GM18868 (cell line): ENCODE results near the gene STRN.
"Not testable (repeated sequence)": the region's sequence is repeated elsewhere in the genome, so short reads cannot be mapped to it uniquely, and the experiment has no call there.

ENCODE experiments used
- ATAC-seq: cut with Tn5 transposase; IDR thresholded peaks from one replicate; pipeline ENCODE4 v1.9.1; 2021; ENCODE audit warnings: mild to moderate bottlenecking, moderate library complexity; ENCODE audit not compliant: unreplicated experiment

STRN gene

DNA sequence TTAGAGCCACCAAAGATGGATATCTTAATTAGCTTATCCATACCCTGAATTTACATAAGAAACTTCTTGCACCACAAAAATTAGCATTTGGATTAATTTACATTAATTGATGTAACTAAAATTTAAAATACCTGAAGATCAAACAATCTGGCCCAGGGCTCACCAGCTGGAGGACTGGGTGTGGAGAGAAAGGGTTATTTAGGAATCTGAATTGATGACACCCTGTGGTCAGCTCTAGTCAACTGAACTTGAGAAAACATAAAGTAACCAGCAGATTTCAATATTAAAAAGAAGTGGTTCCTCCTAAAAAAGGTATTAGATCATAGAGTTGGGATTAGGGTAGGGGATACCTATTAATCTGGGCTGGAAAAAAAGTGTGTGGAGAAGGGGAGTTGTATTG, 122.5 kb downstream of the STRN start:
- ATAC-seq = no peak

DNA sequence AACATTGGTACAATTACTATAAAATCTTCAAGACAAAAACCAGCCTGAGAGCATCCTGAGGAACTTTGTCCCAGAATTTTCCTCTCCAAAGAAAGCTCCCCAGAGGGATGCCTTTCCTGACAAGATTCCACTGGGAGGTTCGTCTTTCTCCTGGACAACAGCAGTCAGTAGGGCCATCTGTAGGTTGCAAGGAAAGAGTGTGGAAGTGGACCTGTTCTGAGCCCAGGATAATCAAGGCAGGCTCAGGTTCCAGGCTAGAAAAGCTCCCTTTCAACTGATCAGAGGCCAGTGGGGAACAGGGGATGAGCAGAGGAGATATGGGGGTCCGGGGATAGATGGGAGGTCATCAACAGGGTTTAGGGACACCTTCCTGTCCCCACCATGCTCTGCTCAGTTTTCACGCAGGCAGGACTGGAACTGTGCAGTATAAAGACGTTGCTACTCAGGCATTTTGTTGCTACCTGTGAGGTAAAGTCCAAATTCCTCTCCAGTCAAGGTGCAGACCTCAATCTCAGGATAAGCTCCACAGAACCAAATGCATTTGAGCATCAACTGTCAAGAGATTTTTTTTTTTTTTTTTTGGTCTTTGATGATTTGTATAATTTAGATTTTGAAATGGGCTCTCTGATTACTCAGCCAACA, 126.2 kb downstream of the STRN start:
- no peak for ATAC-seq

DNA sequence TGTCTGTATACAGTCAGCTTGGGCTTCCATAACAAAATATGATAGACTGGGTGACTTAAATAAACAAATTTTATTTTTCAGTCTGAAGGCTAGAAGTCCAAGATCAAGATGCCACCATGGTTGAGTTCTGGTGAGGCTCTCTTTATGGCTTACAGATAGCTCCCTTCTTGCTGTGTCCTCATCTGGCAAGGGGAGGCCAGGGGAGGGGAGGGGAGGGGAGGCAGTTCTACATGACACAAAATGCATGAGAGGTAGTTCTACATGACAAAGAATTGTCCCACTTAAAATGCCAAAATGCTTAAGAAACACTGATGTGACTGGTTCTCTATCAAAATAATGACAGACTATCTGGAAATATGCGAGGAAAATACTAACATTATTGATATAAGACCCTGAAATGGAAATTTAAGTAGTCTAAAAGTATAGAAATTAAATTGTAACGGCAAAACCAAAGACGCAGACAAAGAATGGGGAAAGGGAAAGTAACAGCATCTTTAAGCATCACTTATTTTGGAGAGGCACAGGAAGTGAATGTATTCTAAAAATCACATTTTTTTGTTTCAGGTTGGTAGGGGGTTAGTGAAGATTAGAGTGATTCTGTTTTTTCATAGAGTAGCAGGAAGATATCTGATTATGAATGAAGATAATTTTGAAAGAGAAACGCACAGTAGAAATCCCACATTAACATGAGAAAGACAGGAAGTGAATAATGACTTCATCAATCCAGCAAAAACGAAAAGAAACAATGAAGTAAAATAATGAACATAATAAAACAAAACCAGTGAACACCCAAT, 131.4 kb downstream of the STRN start:
- ATAC-seq = no peak

- no peak for ATAC-seq
These were observed 132.1 kb downstream of the STRN start for GRCh38 chr2:36834203-36834602.

DNA sequence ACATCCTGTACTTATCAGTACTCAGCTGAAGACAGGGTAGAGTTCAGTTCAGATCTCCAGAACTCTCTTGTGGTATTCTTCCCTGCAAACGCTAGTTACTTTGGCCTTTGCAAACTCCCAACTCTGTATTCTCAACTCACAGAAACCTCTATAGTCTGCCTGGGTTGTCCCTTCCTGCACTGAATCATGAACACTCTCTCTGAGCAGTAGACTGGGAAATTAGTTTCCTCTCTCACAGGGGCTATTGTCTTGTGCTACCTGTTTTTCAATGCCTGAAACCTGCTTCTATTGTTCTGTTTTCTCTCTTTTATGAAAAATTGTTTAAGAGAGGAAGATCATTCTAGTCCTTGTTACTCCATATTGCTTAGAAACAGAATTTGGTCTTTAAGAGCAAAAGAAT, 135.2 kb downstream of the STRN start:
- no peak for ATAC-seq

DNA sequence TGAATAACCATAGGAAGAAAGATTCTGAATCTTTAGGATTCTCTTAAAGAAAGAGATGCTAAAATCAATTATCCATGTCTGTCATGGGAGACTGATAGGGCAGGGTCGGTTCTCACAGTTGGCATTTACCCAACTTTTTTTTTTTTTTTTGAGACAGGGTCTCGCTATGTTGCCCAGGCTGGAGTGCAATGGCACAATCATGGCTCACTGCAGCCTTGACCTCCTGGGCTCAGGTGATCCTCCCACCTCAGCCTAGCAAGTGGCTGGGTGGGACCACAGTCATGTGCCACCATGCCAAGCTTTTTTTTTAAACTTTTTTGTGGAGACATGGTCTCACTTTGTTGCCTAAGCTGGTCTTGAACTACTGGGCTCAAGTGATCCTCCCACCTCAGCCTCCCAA, 141.7 kb downstream of the STRN start:
- ATAC-seq = not testable (repeated sequence)

DNA sequence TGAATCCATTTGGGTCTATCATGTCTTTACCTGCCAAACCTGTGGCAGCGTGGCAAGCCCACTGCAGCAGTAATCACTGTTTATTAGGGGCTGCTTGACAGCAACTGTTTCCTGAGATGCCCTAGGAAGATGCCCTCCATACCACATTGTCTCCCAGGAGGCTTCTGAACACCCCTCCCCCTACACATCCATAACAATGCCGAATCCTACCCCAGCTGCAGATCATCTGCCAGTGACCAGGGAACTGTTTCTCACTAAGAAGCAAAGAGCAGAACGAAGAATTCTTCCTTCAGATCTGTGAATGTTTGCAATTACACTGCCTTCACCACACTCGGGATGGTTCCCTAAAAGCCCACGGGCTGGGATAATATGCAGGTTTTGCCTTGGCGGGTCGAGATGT, 142.1 kb downstream of the STRN start:
- ATAC-seq = no peak

DNA sequence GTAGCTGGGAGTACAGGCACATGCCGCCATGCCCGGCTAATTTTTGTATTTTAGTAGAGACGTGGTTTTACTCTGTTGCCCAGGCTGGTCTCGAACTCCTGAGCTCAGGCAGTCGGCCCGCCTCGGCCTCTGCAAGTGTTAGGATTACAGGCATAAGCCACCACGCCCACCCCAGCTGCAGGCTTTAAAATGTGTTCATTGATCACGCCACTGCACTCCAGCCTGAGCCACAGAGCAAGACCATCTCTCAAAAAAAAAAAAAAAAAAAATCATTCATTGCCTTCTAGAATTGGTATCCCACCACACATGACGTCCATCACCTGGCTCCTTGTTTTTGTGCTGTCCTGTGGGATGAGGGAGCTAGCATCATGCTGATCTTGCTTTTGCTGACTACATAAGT, 142.5 kb downstream of the STRN start:
- ATAC-seq = no peak

- no peak for ATAC-seq
These were observed 145.3 kb downstream of the STRN start for GRCh38 chr2:36820942-36821605.

DNA sequence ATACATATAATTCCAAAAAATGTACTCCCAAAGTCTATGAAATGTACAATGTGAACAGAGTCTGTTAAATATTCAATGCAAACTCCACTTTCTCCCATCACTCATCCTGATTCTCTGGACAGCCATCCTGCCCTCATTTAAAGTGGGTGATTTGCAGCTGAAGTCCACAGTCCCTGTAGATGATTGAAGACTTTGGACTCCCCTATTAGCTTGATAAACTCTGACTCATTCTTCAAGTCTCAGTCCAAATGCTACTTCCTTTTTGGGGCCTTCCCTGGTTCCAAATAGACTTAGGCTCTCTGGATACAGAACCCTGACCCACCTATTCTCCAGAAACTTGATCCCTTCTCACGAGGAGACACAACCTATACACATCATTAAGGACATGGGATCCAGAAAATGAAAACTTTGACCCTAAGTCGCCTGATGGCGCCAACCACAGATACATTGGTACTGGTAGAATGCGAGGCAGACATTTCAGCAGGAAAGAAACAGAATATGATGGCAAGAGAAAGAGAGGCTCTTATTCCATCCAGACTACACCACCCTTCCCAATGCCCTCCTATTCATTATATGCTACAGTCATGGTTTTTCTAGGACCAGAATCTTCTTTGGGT, 147.1 kb downstream of the STRN start:
- no peak for ATAC-seq

DNA sequence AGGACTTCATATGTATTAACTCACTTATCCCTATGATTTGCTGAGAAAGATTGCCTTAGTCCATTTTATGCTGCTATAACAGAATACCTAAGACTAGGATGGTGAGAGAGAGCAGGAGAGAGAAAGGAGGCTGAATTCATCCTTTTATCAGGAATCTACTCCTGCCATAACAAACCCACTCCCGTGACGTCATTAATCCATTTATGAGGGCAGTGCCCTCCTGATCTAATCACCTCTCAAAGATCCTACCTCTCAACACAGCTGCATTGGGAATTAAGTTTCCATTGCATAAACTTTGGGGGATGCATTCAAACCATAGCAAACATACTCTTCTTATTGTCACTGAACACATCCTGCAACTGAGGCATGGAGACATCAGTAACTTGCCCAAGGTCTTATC, 147.8 kb downstream of the STRN start:
- ATAC-seq = no peak

DNA sequence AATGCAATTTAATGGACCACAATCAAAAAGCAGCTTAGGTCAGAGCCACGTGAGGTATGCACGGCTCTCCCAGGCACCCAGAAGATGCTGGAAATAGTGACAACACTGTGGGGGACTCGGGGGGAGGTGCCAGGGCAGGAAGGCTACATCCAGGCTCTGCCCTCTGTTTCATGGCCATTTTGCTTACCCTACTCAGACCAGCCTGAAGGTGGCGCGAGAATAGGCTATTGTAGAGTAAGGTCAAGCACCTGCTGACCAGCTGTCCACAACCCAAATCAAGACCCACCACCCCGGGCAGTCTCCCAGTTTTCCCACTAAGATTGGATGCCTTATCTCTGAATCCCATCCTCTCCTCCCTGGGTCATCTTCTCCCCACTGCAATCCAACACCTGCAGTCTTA, 154.1 kb downstream of the STRN start:
- ATAC-seq = no peak

DNA sequence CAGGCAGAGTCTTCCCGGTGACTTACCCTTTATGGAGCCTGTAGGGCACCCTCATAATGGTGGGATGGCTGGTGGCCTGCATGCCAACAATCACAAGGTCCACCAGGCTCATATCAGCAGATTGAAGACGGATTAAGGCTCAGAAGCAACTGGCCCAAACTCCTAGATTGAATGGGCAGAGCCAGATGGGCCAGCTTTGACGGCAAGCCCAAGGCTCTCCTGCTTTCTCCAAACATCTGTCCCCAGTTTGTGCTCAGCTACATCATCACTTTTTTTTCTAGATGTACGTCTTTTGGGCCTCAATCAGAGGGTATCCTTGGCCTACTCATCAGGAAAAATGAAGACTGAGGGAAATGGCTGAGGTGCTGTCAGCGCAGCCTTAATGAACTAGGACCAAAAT, 155.3 kb downstream of the STRN start:
- ATAC-seq = no peak

- no peak for ATAC-seq
These were observed 157.3 kb downstream of the STRN start for GRCh38 chr2:36809069-36809445.

DNA sequence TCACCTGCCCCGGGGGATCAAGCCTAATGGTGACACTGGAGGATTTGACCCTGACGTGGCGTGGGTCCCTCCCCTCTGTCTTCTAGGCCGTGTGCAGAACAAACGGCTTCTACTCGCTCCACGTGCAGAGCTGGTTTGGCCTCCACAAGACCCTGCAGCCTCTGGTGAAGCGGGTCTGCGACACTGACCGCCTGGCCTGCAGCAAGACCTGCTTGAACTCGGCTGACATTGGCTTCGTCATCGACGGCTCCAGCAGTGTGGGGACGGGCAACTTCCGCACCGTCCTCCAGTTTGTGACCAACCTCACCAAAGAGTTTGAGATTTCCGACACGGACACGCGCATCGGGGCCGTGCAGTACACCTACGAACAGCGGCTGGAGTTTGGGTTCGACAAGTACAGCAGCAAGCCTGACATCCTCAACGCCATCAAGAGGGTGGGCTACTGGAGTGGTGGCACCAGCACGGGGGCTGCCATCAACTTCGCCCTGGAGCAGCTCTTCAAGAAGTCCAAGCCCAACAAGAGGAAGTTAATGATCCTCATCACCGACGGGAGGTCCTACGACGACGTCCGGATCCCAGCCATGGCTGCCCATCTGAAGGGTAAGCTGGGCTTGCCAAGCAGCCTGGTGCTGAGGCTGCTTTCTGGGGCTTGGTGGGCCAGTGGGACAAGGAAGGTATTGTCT, 157.8 kb downstream of the STRN start:
- no peak for ATAC-seq

GRCh38 chr2:36807223-36807886, 159.0 kb downstream of the STRN start:
- no peak for ATAC-seq

DNA sequence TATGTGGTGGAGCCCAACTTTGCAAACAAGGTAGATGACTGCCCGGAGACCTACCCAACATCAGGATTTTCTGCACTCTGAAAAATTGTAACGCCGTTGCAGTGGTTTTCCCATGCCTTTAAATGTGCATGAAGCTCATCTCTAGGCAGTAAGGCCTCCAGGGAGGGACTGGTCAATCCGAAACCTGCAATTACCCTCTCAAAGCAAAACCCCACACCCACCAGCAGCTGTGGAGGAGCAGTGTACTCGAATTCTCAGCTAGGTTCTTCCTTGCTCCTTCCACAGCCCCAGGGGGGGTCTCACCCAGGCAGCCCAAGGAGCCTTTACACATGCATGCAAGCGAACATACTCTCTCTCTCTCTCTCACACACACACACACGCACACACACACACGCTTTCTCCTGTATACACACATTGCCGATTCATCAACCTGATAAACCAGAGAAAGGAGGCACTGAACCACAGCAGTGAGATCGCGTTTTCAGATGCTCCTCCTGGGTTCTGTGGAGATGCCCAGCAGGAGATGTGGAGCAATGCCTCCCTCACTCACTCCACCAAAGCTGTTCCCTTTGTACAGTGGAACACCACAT, 160.6 kb downstream of the STRN start:
- ATAC-seq = no peak

DNA sequence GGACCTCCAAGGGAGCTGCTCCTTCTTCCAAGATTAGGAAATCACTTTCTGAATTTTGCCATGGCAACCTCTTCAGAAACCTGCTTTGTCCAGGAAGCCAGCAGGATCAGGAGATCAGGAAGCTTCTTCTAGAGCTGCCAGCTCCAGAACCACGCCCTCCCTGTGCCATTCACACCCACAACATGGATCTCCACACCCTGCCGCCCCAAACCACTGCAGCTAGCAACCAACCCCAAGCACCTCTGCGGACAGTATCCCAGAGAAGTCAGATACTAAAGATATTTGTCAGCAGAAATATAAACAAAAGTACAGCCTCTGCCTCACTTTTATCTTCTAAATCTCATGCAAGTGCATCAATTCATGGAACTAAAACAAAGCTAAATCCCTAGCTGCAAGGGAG, 163.4 kb downstream of the STRN start:
- ATAC-seq = no peak

- no peak for ATAC-seq
These were observed 165.2 kb downstream of the STRN start for GRCh38 chr2:36801088-36801487.

- ATAC-seq = no peak
These were observed 166.0 kb downstream of the STRN start for GRCh38 chr2:36800381-36800780.
